Mucosa of descending colon (tissue), 3 donors: Measurements from ENCODE around the gene ZNF330. TPM values are rescaled to one million over a fixed set of nuclear protein-coding genes. Genes with fewer than 3 reads are reported as not detected.

Experiments
- total RNA-seq, 3 donors: library from RNA; stranded (reverse); fragmentation: NEBNext Ultra II Directional in 2 of 3; extraction: Animal tissue kit (Norgen Biotek cat#: 25700) in 2 of 3; gene quantifications; one replicate each; pipeline versions ENCODE4 v1.2.1 to v1.2.4, GENCODE V29; 2021 to 2023
- donor health status: DM: no; HTN: no; CAD: no; lungs with moderate emphysema.
- donor health status: DM: no; HTN: no; CAD: no.
- donor health status: DM: no; HTN: yes; CAD: no.

ZNF330 gene
- total RNA-seq, 3 donors from 2014 or later, result 24.8 to 39.5 (median 24.9) TPM

Other genes with a start within 250 kb of the ZNF330 start
- gene RNF150, start 87.4 kb upstream of the ZNF330 start, total RNA-seq, result 10 to 100 TPM in 1 of 3 donors, 1 to 10 TPM in 2; 2.5 to 88.8 (median 3.1) TPM